WTC11 (cell line): ENCODE measurements around the gene CDK5RAP2. TPM values are rescaled to one million over a fixed set of nuclear protein-coding genes. Genes with fewer than 3 reads are reported as not detected.

Experiments used
- ATAC-seq: fragments of 200-7000 bp; cut with Tn5 transposase; 2 replicates; pipeline ENCODE4 v1.10.0; 2021; ENCODE audit warnings: mild to moderate bottlenecking, moderate library complexity
- CTCF ChIA-PET: fragments of 300-600 bp; sonication (Branson Sonifier 250); formaldehyde crosslinking; loops from one replicate; lab custom pipeline; 2021; ENCODE audit warnings: antibody characterized with exemption; lab: Charles Lee
- POLR2A ChIA-PET: fragments of 350-600 bp; sonication (Branson Sonifier 250); formaldehyde crosslinking; loops from one replicate; lab custom pipeline; 2021; ENCODE audit warnings: antibody characterized with exemption; lab: Charles Lee
- DNase-seq: peaks from one replicate; pipeline ENCODE4 v3.0.0; 2021; ENCODE audit warnings: low spot score
- H3K27ac Mint-ChIP-seq: 2 replicates; pipeline ENCODE4 v1.8.0; 2021; ENCODE audit warnings: mixed read lengths
- H3K27me3 Mint-ChIP-seq: 2 replicates; pipeline ENCODE4 v1.8.0; 2021; ENCODE audit warnings: low read depth, mild to moderate bottlenecking, moderate library complexity, mixed read lengths
- H3K36me3 Mint-ChIP-seq: 2 replicates; pipeline ENCODE4 v1.8.0; 2021; ENCODE audit warnings: mixed read lengths
- H3K4me1 Mint-ChIP-seq: 2 replicates; pipeline ENCODE4 v1.8.0; 2022; ENCODE audit warnings: mixed read lengths
- H3K4me3 Mint-ChIP-seq: 2 replicates; pipeline ENCODE4 v1.8.0; 2021; ENCODE audit warnings: mild to moderate bottlenecking, moderate library complexity, mixed read lengths
- H3K9me3 Mint-ChIP-seq: 2 replicates; pipeline ENCODE4 v1.8.0; 2021; ENCODE audit warnings: mixed read lengths
- ATF1 ChIP-seq: sonication (generic); formaldehyde crosslinking; IDR thresholded peaks from 2 replicates; pipeline ENCODE4 v1.8.1; 2023; ENCODE audit warnings: mild to moderate bottlenecking, moderate library complexity, missing genetic modification reagents
- CREM ChIP-seq: sonication (generic); formaldehyde crosslinking; IDR thresholded peaks from 2 replicates; pipeline ENCODE4 v1.8.1; 2022; ENCODE audit warnings: mild to moderate bottlenecking, missing genetic modification reagents, moderate library complexity
- ESRRA ChIP-seq: sonication (generic); formaldehyde crosslinking; IDR thresholded peaks from 2 replicates; pipeline ENCODE4 v1.8.1; 2022; ENCODE audit warnings: mild to moderate bottlenecking, missing genetic modification reagents, borderline replicate concordance
- HMGA2 ChIP-seq: fragments of 250-450 bp; sonication (Bioruptor Pico); IDR thresholded peaks from 2 replicates; pipeline ENCODE4 v1.4.0; 2021; ENCODE audit warnings: mild to moderate bottlenecking, moderate library complexity
- JAZF1 ChIP-seq: fragments of 250-450 bp; sonication (Bioruptor Pico); IDR thresholded peaks from 2 replicates; pipeline ENCODE4 v1.9.0; 2021; ENCODE audit warnings: moderate library complexity, mild to moderate bottlenecking, inconsistent platforms
- NFYB ChIP-seq: sonication (generic); formaldehyde crosslinking; conservative IDR thresholded peaks from 2 replicates; pipeline ENCODE4 v1.8.0; 2022; ENCODE audit warnings: low read depth, missing genetic modification reagents
- NR1H2 ChIP-seq: sonication (generic); formaldehyde crosslinking; IDR thresholded peaks from 2 replicates; pipeline ENCODE4 v1.9.0; 2021; ENCODE audit warnings: mild to moderate bottlenecking, moderate library complexity, missing genetic modification reagents
- RORB ChIP-seq: fragments of 250-450 bp; sonication (Bioruptor Pico); IDR thresholded peaks from 2 replicates; pipeline ENCODE4 v1.9.0; 2021; ENCODE audit warnings: mild to moderate bottlenecking
- SMAD3 ChIP-seq: sonication (generic); formaldehyde crosslinking; IDR thresholded peaks from 2 replicates; pipeline ENCODE4 v1.8.0; 2022; ENCODE audit warnings: missing genetic modification reagents, mild to moderate bottlenecking, borderline replicate concordance
- SMAD4 ChIP-seq: sonication (generic); formaldehyde crosslinking; IDR thresholded peaks from 2 replicates; pipeline ENCODE4 v1.8.0; 2022; ENCODE audit warnings: mild to moderate bottlenecking, missing genetic modification reagents
- TCF7 ChIP-seq: sonication (generic); formaldehyde crosslinking; IDR thresholded peaks from 2 replicates; pipeline ENCODE4 v1.8.0; 2022; ENCODE audit warnings: mild to moderate bottlenecking, low read depth, missing genetic modification reagents, moderate library complexity
- TP53 ChIP-seq: sonication (generic); formaldehyde crosslinking; IDR thresholded peaks from 2 replicates; pipeline ENCODE4 v1.8.1; 2023; ENCODE audit warnings: mild to moderate bottlenecking, missing genetic modification reagents
- ZNF219 ChIP-seq: sonication (generic); formaldehyde crosslinking; IDR thresholded peaks from 2 replicates; pipeline ENCODE4 v1.8.0; 2023; ENCODE audit warnings: missing genetic modification reagents, mild to moderate bottlenecking, borderline replicate concordance
- ZNF232 ChIP-seq: sonication (generic); formaldehyde crosslinking; IDR thresholded peaks from 2 replicates; pipeline ENCODE4 v1.8.0; 2022; ENCODE audit warnings: mild to moderate bottlenecking, missing genetic modification reagents
- ZNF317 ChIP-seq: sonication (generic); formaldehyde crosslinking; IDR thresholded peaks from 2 replicates; pipeline ENCODE4 v1.8.1; 2023; ENCODE audit warnings: low read depth, mild to moderate bottlenecking, moderate library complexity, missing genetic modification reagents, borderline replicate concordance
- ZNF671 ChIP-seq: fragments of 250-450 bp; sonication (Bioruptor Pico); IDR thresholded peaks from 2 replicates; pipeline ENCODE4 v1.8.0; 2021; ENCODE audit warnings: mild to moderate bottlenecking
- total RNA-seq: library from RNA; stranded (reverse); gene quantifications from 3 replicates; pipeline ENCODE4 v1.2.3, GENCODE V29; 2021
- TF ChIP-seq, protein P1 (sequence below): sonication (generic); formaldehyde crosslinking; IDR thresholded peaks from 2 replicates; pipeline ENCODE4 v1.8.1; 2023; ENCODE audit warnings: mild to moderate bottlenecking, missing genetic modification reagents
- TF ChIP-seq, protein P2 (sequence below): sonication (generic); formaldehyde crosslinking; IDR thresholded peaks from 2 replicates; pipeline ENCODE4 v1.8.0; 2023; ENCODE audit warnings: missing genetic modification reagents, mild to moderate bottlenecking, borderline replicate concordance
- TF ChIP-seq, protein P3 (sequence below): sonication (generic); formaldehyde crosslinking; IDR thresholded peaks from 2 replicates; pipeline ENCODE4 v1.8.0; 2023; ENCODE audit warnings: missing genetic modification reagents
- TF ChIP-seq, protein P4 (sequence below): sonication (generic); formaldehyde crosslinking; IDR thresholded peaks from 2 replicates; pipeline ENCODE4 v1.8.1; 2022; ENCODE audit warnings: low read depth, missing genetic modification reagents, borderline replicate concordance
- TF ChIP-seq, protein P5 (sequence below): sonication (generic); formaldehyde crosslinking; IDR thresholded peaks from 2 replicates; pipeline ENCODE4 v1.8.0; 2022; ENCODE audit warnings: mild to moderate bottlenecking, missing genetic modification reagents

Gene CDK5RAP2
- total RNA-seq, 1 experiment from 2014 or later, result 48.3 TPM

DNA sequence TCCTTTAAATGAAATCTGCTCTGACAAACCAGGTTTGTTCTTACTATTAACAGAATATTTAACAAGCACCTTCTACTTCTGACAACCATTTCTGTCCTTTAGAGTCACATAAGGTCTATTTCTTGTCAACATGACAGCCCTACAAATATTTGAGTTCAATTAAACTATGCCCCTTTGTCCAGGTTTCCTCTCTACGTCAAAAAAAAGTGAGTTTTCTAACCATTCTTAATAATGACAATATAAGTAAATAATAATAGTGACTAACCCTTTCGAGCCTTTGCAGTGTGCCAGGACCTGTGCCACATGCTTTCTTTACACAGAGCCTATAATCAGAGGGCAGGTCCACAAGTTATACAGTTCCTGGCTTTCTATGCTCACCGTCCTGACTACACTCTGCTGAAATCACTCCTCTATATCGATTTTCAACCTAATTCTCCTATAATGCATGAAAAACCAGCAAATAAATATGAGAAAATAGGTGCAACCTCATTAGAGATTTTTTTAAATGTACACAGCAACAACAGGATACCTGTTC is 115.0 kb downstream of the CDK5RAP2 start:
- no peak for DNase-seq
- CTCF ChIA-PET, result interaction anchor here (2.4 kb wide), 1 partner anchor 13 kb away, joined by 11 read pairs; no protein-coding TSS in a partner anchor

DNA sequence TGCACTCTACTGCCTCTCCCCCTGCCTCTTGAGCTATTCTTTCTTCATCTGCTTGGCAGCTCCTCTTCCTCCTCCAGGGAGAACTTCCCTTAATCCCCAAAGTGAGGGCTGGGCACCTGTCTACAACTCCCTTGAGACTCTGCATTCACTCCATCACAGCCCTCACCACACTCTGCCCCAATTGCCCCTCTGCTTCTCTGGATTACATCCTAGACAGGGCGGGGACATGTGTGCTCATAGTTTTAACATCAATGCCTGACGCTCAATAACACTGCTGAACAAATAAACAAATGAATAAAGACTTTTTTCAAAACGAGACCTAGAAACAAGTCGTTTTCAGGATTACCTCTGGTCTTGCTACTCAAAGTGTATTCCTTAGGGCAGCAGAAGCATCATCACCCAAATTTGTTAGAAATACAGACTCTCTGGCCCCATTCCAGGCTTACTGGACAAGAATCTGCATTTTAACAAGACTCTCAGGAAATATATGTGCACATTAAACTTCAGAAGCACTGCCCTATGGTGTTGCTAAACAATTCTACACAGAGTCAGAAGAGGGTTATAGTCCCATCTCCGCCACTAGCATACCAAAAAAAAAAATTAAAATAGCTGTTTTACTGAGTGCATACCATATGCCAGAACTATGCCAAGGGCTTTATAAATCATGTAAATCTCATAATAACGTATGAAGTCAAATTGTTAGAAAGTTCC is 115.6 kb downstream of the CDK5RAP2 start:
- Mint-ChIP-seq H3K27me3 (no peaks in the 10 kb centered on the region), H3K4me1 (peaks cover 7% of the 10 kb centered on the region), H3K9me3 (no peaks in the 10 kb centered on the region), H3K36me3 (peaks cover 15% of the 10 kb centered on the region), H3K27ac (no peak overlapping the region), H3K4me3 (no peak overlapping the region)
- DNase-seq (no peak), ATAC-seq (no peak)
- POLR2A ChIA-PET, result no interaction called here
- CTCF ChIA-PET, result interaction anchor here (2.4 kb wide), 1 partner anchor 13 kb away, joined by 11 read pairs; no protein-coding TSS in a partner anchor
- TF ChIP-seq CREM (CRISPR knock-in tag), result no peak
- TF ChIP-seq, protein P1, sequence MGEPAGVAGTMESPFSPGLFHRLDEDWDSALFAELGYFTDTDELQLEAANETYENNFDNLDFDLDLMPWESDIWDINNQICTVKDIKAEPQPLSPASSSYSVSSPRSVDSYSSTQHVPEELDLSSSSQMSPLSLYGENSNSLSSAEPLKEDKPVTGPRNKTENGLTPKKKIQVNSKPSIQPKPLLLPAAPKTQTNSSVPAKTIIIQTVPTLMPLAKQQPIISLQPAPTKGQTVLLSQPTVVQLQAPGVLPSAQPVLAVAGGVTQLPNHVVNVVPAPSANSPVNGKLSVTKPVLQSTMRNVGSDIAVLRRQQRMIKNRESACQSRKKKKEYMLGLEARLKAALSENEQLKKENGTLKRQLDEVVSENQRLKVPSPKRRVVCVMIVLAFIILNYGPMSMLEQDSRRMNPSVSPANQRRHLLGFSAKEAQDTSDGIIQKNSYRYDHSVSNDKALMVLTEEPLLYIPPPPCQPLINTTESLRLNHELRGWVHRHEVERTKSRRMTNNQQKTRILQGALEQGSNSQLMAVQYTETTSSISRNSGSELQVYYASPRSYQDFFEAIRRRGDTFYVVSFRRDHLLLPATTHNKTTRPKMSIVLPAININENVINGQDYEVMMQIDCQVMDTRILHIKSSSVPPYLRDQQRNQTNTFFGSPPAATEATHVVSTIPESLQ (CRISPR knock-in tag), result no peak
- TF ChIP-seq ESRRA, result no peak
- no peak for TF ChIP-seq NFYB
- no peak for TF ChIP-seq ZNF232 (CRISPR knock-in tag)
- TF ChIP-seq, protein P2, sequence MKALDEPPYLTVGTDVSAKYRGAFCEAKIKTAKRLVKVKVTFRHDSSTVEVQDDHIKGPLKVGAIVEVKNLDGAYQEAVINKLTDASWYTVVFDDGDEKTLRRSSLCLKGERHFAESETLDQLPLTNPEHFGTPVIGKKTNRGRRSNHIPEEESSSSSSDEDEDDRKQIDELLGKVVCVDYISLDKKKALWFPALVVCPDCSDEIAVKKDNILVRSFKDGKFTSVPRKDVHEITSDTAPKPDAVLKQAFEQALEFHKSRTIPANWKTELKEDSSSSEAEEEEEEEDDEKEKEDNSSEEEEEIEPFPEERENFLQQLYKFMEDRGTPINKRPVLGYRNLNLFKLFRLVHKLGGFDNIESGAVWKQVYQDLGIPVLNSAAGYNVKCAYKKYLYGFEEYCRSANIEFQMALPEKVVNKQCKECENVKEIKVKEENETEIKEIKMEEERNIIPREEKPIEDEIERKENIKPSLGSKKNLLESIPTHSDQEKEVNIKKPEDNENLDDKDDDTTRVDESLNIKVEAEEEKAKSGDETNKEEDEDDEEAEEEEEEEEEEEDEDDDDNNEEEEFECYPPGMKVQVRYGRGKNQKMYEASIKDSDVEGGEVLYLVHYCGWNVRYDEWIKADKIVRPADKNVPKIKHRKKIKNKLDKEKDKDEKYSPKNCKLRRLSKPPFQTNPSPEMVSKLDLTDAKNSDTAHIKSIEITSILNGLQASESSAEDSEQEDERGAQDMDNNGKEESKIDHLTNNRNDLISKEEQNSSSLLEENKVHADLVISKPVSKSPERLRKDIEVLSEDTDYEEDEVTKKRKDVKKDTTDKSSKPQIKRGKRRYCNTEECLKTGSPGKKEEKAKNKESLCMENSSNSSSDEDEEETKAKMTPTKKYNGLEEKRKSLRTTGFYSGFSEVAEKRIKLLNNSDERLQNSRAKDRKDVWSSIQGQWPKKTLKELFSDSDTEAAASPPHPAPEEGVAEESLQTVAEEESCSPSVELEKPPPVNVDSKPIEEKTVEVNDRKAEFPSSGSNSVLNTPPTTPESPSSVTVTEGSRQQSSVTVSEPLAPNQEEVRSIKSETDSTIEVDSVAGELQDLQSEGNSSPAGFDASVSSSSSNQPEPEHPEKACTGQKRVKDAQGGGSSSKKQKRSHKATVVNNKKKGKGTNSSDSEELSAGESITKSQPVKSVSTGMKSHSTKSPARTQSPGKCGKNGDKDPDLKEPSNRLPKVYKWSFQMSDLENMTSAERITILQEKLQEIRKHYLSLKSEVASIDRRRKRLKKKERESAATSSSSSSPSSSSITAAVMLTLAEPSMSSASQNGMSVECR (CRISPR knock-in tag), result no peak
- TF ChIP-seq SMAD4, result no peak
- no peak for TF ChIP-seq TCF7 (CRISPR knock-in tag)
- no peak for TF ChIP-seq ZNF317 (CRISPR knock-in tag)
- no peak for TF ChIP-seq ATF1 (CRISPR knock-in tag)
- TF ChIP-seq ZNF671, result no peak
- TF ChIP-seq HMGA2, result no peak
- no peak for TF ChIP-seq ZNF219 (CRISPR knock-in tag)
- no peak for TF ChIP-seq JAZF1 (CRISPR knock-in tag)
- TF ChIP-seq NR1H2 (CRISPR knock-in tag), result no peak

More for the DNA sequence above, 115.0 kb downstream of the CDK5RAP2 start:
- Mint-ChIP-seq H3K9me3 (no peaks in the 10 kb centered on the region), H3K27ac (no peak overlapping the region), H3K36me3 (peaks cover 15% of the 10 kb centered on the region), H3K4me1 (peaks cover 7% of the 10 kb centered on the region), H3K4me3 (no peak overlapping the region), H3K27me3 (no peaks in the 10 kb centered on the region)
- no peak for ATAC-seq
- TF ChIP-seq, protein P3, sequence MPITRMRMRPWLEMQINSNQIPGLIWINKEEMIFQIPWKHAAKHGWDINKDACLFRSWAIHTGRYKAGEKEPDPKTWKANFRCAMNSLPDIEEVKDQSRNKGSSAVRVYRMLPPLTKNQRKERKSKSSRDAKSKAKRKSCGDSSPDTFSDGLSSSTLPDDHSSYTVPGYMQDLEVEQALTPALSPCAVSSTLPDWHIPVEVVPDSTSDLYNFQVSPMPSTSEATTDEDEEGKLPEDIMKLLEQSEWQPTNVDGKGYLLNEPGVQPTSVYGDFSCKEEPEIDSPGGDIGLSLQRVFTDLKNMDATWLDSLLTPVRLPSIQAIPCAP (CRISPR knock-in tag), result no peak
- TF ChIP-seq, protein P4, sequence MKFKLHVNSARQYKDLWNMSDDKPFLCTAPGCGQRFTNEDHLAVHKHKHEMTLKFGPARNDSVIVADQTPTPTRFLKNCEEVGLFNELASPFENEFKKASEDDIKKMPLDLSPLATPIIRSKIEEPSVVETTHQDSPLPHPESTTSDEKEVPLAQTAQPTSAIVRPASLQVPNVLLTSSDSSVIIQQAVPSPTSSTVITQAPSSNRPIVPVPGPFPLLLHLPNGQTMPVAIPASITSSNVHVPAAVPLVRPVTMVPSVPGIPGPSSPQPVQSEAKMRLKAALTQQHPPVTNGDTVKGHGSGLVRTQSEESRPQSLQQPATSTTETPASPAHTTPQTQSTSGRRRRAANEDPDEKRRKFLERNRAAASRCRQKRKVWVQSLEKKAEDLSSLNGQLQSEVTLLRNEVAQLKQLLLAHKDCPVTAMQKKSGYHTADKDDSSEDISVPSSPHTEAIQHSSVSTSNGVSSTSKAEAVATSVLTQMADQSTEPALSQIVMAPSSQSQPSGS (CRISPR knock-in tag), result no peak
- TF ChIP-seq HMGA2 (no peak), ZNF317 (CRISPR knock-in tag) (no peak), TP53 (no peak), SMAD3 (CRISPR knock-in tag) (no peak), CREM (CRISPR knock-in tag) (no peak), RORB (CRISPR knock-in tag) (no peak), TCF7 (CRISPR knock-in tag) (no peak)
- TF ChIP-seq, protein P5, sequence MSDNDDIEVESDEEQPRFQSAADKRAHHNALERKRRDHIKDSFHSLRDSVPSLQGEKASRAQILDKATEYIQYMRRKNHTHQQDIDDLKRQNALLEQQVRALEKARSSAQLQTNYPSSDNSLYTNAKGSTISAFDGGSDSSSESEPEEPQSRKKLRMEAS (CRISPR knock-in tag), result no peak
- POLR2A ChIA-PET, result no interaction called here
